AG04449 (cell line): ENCODE results near the gene DACT2.

Source experiments
- CTCF ChIA-PET: fragments of 350-600 bp; formaldehyde crosslinking; extraction: SDS; loops from one replicate; lab custom pipeline; 2021; ENCODE audit warnings: antibody characterized with exemption; lab: Yijun Ruan, JAX
- POLR2A ChIA-PET: fragments of 400-600, 350-600 bp; formaldehyde crosslinking; extraction: SDS; loops from one replicate; lab custom pipeline; 2020; ENCODE audit warnings: antibody characterized with exemption, inconsistent platforms; lab: Yijun Ruan, JAX
- DNase-seq: peaks from one replicate; pipeline ENCODE4 v3.0.0-alpha.2; 2010; ENCODE audit warnings: low read depth, low spot score
- H3K4me3 ChIP-seq: 2 replicates; pipeline ENCODE4 v1.5.1; 2011; ENCODE audit warnings: low read depth, mild to moderate bottlenecking, control low read depth, low read length
- CTCF ChIP-seq: IDR thresholded peaks from one replicate; pipeline ENCODE4 v1.5.1; 2011; ENCODE audit warnings: mild to moderate bottlenecking, moderate library complexity, low read length, control low read depth, inconsistent platforms; ENCODE audit not compliant: insufficient read depth; ENCODE audit errors: missing control alignments

The DACT2 gene

GRCh38 chr6:168301648-168302398, 17.8 kb downstream of the DACT2 start:
- no peak for DNase-seq
- ChIA-PET POLR2A (no interaction called here), CTCF (no interaction called here)
- H3K4me3 ChIP-seq = no peak overlapping the region
- no peak for TF ChIP-seq CTCF

- CTCF ChIA-PET = no interaction called here
- DNase-seq = no peak
- no peak for TF ChIP-seq CTCF
- no peak overlapping the region for H3K4me3 ChIP-seq
- POLR2A ChIA-PET = no interaction called here
Observed at GRCh38 chr6:168300975-168301647, 18.5 kb downstream of the DACT2 start.

- ChIA-PET POLR2A (no interaction called here), CTCF (no interaction called here)
- no peak overlapping the region for H3K4me3 ChIP-seq
- no peak for TF ChIP-seq CTCF
- DNase-seq = no peak
Observed at GRCh38 chr6:168299541-168300511, 19.8 kb downstream of the DACT2 start.

- TF ChIP-seq CTCF = no peak
- DNase-seq = no peak
- POLR2A ChIA-PET = no interaction called here
- CTCF ChIA-PET = no interaction called here
- no peak overlapping the region for H3K4me3 ChIP-seq
Observed at GRCh38 chr6:168297643-168298042, 21.9 kb downstream of the DACT2 start.

- H3K4me3 ChIP-seq = no peak overlapping the region
- ChIA-PET CTCF (no interaction called here), POLR2A (no interaction called here)
- no peak for TF ChIP-seq CTCF
- DNase-seq = no peak
Observed at GRCh38 chr6:168294901-168295300, 24.7 kb downstream of the DACT2 start.
